HEK293 (cell line): ENCODE data around the gene LRRC7.

Experiments used
- ZNF629 ChIP-seq: fragments of 450-650 bp; formaldehyde crosslinking; IDR thresholded peaks from 2 replicates; pipeline ENCODE4 v1.5.1; 2017; ENCODE audit warnings: missing biosample characterization, missing genetic modification characterization
- ZNF785 ChIP-seq: fragments of 450-650 bp; formaldehyde crosslinking; IDR thresholded peaks from 2 replicates; pipeline ENCODE4 v1.5.1; 2016; ENCODE audit warnings: missing biosample characterization, missing genetic modification characterization
- TF ChIP-seq, protein P1 (sequence below): fragments of 450-650 bp; formaldehyde crosslinking; IDR thresholded peaks from 2 replicates; pipeline ENCODE4 v1.5.1; 2016; ENCODE audit warnings: missing biosample characterization, missing genetic modification characterization

DNA sequence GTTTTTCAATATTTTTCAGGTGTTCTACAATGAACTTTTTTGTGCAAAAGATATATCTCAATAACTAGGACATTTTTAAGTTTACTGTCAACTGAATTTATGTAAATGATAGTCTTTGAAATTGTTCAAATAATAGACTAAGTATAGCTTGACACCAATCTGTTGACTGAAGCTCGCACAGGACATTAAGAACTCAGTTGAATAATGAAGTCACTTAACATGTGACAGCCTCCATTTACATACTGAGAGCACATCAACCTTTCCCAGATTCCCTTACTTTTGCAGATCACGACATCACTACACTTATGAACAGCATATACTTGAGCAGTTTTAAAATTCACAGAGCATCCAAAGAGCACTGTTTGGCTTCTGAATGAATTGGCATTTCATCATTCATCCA lies 268.2 kb downstream of the LRRC7 start:
- TF ChIP-seq, protein P1, sequence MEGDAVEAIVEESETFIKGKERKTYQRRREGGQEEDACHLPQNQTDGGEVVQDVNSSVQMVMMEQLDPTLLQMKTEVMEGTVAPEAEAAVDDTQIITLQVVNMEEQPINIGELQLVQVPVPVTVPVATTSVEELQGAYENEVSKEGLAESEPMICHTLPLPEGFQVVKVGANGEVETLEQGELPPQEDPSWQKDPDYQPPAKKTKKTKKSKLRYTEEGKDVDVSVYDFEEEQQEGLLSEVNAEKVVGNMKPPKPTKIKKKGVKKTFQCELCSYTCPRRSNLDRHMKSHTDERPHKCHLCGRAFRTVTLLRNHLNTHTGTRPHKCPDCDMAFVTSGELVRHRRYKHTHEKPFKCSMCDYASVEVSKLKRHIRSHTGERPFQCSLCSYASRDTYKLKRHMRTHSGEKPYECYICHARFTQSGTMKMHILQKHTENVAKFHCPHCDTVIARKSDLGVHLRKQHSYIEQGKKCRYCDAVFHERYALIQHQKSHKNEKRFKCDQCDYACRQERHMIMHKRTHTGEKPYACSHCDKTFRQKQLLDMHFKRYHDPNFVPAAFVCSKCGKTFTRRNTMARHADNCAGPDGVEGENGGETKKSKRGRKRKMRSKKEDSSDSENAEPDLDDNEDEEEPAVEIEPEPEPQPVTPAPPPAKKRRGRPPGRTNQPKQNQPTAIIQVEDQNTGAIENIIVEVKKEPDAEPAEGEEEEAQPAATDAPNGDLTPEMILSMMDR (tag by site-specific recombination), result no peak
- TF ChIP-seq ZNF785 (tag by site-specific recombination), result no peak
- TF ChIP-seq ZNF629 (tag by site-specific recombination), result no peak
